GOT3 (cell line): ENCODE data around the gene GOSR1.
A peak's percentile ranks its signal among the peaks of the same experiment; 100 is the strongest.
"Not testable (repeated sequence)": the region's sequence is repeated elsewhere in the genome, so short reads cannot be mapped to it uniquely, and the experiment has no call there.

Experiments
- DNase-seq: peaks from one replicate; lab custom pipeline; 2025; ENCODE audit warnings: mixed read lengths; lab: John Stamatoyannopoulos, UW

GOSR1 gene

DNA sequence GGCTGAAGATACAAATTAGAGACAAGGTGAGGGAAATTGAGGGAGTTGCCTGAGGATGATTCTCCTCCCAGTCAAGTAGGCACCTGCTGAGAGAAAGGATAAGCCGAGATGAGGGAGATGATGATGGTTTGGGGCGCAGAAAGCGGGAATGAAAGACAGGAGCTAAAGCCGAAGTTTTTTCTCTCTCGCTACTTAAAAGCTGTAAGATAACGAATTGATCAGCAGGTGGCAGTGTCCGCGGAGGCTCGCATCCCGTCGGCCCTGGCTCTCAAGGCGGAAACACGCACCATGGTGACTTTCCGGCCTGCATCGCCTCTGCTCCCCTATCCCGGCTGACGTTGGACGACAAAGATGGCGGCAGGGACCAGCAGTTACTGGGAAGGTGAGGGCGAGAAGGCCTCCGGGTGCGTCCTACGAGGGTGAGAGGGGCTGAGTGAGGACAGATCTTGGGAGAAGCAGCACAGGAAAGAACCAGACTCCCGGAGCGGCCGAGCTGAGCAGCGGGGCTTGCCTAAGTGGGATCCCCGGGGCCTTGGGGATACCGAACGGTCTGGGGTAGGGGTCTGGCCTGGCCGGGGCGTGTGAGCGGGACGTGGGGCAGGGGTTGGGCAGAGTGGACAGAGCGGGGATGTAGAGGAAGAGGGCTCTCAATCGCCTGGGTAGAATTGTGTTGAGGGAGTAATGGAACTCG is at the start of gene GOSR1:
TSS of gene GOSR1 (plus strand) at position 326 of the 691 bp plus-strand sequence. CDS start at position 352, 26 bp downstream.
- peak; percentile 76 for DNase-seq

DNA sequence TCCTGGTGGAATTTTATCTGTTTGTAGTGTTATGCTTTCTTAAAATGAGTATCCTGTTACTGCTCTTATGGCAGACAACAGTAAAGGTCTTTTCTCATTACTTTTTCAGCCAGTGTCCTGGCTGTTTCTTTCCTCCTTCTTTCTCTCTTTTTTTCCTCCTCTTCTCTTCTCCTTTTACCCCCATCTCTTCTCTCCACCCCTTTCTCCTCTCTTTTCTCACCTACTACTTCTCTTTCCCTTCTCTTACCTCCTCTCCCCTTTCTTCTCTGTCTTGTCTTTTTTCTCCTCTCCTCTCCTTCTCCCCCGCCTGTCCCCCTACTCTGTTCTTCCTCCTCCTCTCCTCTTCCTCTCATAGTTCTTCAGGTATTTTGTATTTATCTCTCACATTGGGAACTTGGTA is 49.6 kb upstream of the GOSR1 start:
- no peak for DNase-seq

DNA sequence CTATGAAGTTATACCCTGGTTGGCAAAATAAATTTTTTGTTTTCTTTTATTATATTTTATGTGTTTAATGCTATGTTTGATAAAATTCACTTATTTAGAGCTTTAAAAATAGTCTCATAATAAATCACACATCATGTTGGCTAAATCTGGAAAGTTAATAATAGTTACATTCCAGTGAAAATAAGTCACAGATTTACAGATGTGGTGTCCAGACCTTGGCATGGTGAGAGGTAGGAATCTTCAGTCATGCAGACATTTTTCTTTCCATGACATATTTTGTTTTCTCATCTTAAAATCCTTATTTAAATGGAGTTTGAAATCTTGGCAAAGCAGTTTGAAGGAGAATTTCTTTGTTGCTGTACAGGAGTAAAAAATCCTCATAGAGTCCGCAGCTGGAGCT is 48.1 kb upstream of the GOSR1 start:
- DNase-seq, result no peak

DNA sequence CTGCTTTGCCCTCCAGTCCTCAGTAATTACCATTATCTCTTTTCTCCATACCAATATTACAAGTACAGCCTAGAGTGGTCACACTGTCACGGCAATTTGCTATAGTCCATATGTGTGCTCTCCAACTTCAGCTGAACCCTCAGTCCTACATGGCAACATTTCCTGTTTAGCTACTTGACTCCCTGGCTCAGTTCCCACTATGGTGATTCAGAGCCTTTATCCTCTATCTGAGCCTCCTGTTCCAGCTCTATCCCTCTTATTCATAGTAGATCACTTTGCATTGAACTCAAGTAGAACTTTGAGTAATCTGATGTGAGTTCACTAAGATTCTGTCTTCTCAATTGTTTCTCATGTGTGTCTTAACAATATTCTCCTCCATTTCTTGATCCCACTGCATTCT is 43.7 kb upstream of the GOSR1 start:
- no peak for DNase-seq

DNA sequence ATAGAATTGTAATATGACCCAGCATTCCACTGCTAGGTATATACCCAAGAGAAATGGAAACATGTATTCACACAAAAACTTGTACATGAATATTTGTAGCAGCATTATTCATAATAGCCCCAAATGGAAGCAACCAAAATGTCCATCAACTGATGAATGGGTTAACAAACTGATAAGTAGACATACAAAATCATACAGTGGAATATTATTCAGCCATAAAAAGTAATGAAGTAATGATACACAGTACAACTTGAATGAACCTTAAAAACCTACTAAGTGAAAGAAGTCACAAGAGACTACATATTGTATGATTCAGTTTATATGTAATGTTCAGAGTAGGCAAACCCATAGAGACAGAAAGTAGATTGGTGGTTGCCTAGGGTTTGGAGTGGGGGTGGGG is 40.5 kb upstream of the GOSR1 start:
- no peak for DNase-seq

DNA sequence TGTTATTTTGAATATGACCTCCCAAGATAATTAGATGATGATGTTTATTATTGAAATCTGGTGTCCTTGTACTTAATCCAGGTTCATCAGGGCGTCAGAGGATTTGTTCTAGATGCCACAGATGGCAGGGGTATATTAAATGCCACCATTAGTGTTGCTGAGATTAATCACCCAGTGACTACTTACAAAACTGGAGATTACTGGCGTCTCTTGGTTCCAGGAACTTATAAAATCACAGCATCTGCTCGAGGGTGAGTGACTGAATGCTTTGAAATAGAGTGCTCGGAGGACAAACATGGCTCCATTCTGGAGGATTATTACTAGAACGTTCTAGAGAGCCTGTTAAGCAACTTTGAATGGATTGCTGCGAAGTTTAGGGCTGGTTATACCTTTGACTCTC is 33.5 kb upstream of the GOSR1 start:
- DNase-seq, result no peak

DNA sequence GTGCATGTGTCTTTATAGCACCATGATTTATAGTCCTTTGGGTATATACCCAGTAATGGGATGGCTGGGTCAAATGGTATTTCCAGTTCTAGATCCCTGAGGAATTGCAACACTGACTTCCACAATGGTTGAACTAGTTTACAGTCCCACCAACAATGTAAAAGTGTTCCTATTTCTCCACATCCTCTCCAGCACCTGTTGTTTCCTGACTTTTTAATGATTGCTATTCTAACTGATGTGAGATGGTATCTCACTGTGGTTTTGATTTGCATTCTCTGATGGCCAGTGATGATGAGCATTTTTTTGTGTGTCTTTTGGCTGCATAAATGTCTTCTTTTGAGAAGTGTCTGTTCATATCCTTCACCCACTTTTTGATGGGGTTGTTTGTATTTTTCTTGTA is 30.6 kb upstream of the GOSR1 start:
- DNase-seq, result not testable (repeated sequence)

DNA sequence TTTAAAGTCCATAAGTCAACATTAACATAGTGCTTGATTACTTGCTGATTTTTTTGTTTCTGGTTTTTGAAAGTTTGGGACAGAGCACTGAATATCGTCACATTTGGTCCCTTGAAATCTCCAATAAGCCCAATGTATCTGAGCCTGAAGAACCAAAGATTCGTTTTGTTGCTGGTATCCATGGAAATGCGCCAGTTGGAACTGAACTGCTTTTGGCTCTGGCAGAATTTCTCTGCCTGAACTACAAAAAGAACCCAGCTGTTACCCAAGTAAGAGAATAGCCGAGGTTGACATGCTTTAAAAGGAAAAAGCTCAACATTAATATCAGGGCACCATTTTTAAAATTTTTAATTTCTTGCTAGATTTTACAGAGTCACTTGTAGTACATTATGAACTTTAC is 27.7 kb upstream of the GOSR1 start:
- no peak for DNase-seq

DNA sequence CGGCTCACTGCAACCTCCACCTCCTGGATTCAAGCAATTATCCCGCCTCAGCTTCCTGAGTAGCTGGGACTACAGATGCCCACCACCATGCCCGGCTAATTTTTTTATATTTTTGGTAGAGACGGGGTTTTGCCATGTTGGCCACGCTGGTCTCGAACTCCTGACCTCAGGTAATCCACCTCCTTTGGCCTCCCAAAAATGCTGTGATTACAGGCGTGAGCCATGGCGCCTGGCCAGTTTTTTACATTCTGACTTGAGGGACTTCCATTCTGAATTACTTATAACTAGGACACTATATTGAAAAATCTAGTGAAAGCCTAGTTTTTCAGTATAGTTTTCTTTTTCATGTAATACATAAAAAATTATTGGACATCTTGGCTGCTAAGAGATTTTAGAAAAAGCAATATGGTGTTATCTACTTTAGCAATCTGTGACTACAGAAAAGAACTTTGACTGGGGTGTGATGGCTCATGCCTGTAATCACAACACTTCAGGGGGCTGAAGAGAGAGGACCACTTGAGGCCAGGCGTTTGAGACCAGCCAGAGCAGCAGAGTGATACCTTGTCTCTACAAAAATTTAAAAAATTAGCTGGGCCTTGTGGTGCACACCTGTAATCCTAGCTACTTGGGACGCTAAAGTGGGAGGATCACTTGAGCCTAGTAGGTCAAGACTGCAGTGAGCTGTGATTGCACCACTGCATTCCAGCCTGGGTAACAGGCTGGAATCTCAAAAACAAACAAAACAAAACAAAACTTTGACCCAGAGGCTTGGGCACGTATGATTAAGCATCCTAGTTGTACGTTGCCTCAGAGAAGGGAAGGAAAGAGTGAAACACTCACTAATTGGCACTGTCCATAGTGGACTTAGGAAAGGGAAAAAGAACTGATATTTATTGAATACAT is 26.8 kb upstream of the GOSR1 start:
- no peak for DNase-seq

DNA sequence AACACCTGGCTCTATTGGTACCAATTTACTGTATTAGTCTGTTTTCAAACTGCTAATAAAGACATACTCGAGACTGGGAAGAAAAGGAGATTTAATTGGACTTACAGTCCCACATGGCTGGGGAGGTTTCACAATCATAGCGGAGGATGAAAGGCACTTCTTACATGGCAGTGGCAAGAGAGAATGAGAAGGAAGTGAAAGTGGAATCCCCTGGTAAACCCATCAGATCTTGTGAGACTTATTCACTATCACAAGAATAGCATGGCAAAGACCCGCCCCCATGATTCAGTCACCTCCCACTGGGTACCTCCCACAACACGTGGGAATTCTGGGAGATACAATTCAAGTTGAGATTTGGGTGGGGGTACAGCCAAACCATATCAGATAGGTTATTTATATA is 22.6 kb upstream of the GOSR1 start:
- no peak for DNase-seq

DNA sequence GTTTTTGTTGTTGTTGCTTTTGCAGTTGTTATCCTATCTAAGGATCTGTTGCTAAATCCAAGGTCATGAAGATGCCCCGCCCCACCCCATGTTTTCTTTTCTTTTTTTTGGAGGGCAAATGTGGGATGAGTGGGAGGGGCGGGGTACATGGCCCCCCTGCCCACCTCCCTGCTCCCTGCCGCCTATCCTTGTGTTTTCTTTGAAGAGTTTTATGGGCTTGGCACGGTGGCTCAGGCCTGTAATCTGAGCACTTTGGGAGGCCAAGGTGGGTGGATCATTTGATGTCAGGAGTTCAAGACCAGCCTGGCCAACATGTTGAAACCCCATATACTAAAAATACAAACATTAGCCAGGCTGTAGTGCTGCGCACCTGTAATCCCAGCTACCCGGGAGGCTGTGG is 18.8 kb upstream of the GOSR1 start:
- DNase-seq, result no peak

DNA sequence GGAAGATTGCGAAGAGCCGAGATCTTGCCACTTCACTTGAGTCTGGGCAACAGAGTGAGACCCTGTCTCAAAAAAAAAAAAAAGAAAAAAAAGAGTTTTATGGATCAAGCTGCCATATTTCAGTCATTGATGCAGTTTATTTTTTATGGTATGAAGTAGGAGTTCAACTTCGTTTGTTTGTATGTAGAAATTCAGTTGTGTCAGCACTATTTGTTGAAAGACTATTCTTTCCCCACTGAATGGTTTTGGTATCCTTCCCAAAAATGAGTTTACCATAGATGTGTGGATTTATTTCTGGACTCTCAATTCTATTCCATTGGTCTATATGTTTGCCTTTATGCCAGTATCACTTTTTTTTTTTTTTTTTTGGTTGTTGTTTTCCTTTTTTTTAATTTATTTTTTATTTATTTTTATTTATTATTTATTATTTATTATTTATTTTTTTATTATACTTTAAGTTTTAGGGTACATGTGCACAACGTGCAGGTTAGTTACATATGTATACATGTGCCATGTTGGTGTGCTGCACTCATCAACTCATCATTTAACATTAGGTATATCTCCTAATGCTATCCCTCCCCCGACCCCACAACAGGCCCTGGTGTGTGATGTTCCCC is 18.3 kb upstream of the GOSR1 start:
- not testable (repeated sequence) for DNase-seq

DNA sequence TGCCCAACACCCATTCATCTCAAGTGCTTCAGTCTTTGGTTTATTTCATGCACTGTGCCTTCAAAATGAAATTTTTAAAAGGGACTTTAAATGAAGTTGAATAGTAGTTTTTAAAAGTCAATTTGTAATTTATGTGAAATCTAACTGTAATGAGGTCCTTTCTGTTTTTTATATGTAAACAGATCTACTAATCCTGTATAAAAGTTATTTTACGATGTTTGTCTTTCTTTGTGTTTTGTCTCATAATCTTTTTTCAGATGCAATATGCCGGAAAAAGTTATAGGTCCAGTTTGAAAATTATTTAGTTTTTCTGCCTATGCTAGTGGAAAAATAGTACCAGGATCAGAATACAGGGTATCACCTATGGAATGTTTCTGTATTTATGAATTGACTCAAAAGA is 8.7 kb upstream of the GOSR1 start:
- DNase-seq, result no peak

DNA sequence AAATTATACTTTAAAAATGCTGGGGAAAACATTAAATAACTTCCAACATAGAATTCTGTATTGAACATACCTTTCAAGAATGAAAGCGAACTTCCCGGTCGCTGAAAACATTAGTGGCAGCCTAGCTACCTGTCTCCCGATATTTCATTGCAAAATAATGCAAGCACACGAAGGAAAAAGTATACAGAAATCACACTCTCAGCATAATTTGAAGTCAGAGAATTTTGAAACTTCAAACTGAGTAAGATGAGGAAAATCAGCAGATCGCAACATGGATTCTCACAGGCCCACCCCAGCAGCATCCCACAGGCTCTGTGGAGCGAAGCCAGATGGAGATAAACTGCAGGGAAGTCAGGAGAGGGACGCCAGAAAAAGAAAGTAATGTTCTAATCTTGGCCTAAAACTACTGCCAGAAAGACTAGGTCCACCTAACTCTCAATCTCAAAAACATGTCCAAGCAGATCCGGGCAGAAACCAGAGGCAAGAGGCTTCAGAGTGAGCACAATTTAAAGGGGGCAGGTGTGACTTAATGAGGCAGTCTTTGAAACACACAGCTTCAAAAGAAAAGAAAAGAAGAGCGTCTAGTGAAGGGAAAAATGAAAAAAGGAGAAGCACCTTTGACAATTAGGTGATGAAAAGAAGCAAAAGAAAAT is 4.8 kb upstream of the GOSR1 start:
- no peak for DNase-seq

DNA sequence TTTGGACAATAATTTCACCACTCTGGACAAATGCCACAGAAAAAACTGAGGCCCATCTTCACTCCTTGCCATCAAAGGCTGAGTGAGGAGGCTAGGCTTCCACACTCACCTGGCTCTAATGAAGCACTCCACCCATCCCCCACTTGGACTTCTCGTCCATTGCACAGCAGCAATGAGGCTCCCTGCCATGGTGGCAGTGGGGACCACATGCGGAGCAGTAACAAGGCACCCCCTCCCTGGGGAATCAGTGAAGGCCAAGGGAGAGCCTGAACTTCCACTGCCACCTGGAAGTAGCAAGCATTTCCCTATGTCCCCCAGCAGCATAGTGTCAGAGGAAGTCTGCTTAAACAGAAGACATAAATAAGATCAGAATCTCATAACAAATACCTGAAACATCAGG is 2.0 kb upstream of the GOSR1 start:
- DNase-seq, result no peak

DNA sequence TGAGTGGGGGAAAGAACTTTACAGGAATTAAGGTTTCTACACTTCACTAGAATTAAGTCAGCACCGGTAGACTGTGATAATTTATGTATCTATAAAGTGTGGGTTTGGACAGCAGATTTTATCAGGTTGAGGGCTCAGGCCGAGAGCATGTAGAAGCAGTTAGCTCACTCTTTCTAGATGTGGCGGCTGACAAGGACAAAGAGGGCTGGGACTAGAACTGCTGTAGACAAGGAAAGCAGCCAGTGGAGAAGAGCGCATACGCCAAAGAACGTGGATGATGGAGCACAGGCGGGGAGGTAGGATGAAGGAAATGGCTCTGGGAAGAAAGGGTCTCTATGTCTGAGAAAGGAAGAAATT is 504 bp upstream of the GOSR1 start:
- DNase-seq, result no peak

DNA sequence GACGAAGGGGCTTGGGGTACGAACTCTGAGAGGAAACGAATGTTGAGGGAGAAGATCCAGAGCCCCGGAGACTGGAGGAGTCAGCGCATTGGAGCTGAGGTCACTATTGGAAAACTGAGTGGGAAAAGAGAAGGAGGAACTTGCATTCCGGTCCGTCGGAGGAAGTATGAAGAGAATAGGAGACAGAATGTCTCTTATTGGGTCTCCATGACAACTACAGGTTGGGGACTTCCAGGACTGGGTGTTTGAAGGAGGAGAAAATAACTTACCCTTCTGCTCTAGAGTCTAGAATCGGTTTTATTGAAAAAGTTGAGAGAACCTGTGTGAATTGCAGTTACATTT is 537 bp downstream of the GOSR1 start:
- no peak for DNase-seq

DNA sequence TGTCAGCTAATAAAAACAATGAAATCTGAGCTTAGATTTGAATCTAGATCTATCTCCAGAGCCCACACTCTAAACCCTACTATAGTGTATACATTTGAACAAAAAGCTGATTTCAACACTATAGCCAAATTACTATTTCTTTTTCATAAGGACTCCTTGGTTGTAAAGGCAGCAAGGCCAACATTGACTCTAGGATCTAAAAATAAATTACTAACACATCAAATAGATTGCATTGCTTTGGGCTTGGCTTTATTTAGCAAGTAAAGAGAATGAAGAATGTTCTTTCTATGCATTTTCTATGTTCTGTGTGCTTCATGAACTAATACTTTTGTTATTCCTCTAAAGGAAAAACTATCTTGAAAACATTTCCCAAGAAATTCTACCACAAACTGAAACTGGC is 5.3 kb downstream of the GOSR1 start:
- no peak for DNase-seq

DNA sequence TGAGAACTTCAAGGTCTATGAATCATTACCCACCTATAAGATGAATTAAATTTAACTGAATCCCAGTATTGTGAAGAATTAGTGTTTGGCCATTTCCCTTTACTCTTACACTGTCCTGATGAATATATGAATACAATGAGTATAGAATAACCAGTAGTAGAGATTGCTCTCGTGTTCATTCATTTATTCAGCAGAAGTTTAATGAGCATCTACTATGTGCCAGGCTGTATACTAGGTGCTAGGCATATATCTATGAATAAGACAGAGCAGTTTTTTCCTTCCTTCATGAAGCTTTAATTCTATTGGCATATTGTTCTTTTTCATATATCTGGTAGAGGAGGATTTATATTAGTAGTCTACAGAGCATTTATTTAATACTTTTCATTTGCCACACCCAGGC is 6.0 kb downstream of the GOSR1 start:
- no peak for DNase-seq

DNA sequence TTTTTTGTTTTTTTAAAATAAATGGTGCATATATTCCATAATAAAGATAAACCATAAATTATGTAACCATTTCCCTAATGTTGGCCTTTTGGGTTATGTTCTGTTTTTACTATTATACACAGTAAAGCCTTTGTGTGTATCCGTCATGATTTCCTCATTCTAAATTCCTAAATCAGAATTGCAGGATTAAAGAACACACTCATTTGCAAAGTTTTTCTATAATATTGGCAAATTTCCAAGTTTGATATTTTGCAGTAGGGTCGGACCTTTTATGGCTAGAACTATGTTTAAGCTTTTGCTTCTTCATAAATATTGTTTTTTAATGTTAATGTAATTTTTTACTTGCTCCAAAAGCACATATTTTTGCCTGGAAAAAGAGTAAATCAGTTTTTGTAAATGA is 16.6 kb downstream of the GOSR1 start:
- DNase-seq, result no peak

DNA sequence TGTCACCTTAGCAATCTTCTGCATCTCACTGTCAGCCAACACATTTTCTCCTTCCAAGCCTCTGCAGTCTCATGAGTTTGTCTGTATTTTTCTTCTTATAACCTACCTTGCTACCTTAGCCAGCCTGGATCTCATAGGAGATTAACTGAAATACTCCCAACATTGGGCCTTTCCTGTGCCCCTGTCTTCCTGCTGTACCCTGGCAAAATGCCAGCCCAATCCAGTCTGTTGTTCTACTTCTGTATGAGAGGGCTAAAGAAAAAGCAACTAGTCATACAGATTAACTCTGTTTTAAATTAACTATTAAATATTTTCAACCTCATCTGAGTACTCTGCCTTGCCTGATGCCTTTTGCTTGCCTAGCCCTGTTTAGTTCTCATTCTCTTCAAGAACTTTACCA is 18.4 kb downstream of the GOSR1 start:
- no peak for DNase-seq

DNA sequence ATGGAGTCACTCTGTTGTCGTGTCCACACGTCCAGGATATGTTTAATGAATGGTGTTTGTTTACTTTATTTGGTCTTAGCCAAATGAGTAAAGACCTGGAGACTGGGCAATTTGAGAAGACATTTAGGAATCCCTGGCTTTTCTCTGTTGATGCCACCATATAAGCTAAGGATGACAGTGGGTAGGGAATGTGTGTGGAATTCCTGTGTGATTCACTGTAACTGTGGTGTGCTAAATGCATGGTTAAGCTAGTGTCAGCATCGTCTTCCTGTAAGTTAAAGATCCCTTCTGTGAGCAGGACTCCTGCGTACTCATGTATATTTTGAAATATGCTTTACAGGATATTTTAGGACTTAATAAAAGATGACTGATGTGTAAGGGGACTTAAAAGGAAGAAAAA is 26.4 kb downstream of the GOSR1 start:
- no peak for DNase-seq
